HG03060 (cell line): ENCODE data around the gene HOATZ.

Experiments used
- ATAC-seq: cut with Tn5 transposase; IDR thresholded peaks from one replicate; pipeline ENCODE4 v1.9.1; 2021; ENCODE audit warnings: low read depth, moderate number of reproducible peaks; ENCODE audit not compliant: unreplicated experiment

The HOATZ gene

DNA sequence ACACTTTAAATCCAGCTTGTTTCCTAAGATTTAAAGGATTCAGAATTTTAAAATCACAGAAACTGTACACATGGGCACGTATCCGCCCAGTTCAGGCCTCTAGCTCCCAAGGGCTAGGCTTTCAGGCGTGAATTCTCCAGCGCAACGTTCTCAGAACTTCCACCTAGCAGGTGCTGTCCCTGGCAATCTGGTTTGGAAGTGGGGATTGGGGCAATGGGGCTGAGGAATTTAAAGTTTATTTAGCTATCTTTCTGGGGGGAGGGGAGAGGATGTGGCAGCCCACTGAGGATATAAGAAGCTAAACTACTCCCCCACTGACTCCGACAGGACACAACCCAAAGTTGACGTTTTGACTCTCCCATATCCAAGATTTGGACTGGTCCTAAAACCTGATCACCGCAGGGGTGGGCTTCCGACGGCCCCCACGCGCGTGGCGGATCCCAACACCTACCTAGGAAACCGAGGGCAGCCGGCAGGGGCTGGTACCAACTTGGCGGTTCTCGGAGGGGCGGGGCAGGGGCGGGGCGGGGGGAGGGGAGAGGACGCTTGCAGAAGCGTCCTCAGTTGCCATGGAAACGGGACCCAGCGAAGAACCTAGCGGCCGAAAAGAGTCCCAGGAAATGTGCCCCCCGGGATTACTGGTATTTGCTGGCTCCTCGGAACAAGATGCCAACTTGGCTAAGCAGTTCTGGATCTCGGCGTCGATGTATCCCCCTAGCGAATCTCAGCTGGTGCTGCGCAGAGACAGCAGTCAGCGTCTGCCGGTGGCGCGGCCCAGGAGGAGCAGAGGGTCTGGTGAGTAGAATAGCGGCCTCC, at the start of gene HOATZ:
HOATZ (plus strand) TSS at position 563 of the 816 bp plus-strand sequence; CDS start at position 570, 7 bp downstream.
- no peak for ATAC-seq

DNA sequence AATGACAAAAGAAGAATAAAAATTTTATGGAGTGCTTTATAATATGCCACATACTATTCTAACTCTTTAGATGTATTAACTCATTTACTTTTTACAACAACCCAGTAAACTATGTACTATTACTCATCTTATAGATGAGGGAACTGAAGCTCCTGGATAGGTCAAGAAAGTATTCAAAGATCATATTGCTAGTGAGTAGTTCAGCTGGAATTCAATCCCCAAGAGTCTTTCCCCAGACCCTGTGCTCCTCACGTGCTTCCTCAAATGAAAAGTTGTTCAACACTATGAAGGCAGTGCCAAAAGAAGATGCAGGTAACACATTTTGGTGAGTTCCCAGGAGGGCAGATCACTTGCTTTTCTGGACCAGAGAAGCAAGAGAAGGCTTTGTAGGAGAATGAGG, 49.2 kb upstream of the HOATZ start:
- ATAC-seq, result no peak

DNA sequence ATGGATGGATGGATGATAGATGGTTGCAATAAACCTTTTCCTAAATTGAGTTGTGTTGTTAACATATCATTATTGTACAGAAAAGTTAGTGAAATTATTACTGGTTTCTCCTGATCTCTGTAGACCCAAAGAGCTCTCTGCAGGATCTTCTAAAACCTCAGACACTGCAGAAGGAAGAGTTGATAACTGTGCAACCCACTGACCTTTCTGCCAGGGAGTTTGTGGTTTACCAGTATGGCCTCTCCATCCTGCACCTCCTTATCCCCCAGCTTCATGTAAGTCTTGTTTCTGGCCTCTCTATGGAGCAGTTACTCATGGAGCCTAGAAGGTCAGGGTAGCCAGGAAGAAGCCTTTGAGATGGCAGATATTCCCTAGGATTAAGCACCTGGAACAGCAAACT, 48.0 kb upstream of the HOATZ start:
- no peak for ATAC-seq

DNA sequence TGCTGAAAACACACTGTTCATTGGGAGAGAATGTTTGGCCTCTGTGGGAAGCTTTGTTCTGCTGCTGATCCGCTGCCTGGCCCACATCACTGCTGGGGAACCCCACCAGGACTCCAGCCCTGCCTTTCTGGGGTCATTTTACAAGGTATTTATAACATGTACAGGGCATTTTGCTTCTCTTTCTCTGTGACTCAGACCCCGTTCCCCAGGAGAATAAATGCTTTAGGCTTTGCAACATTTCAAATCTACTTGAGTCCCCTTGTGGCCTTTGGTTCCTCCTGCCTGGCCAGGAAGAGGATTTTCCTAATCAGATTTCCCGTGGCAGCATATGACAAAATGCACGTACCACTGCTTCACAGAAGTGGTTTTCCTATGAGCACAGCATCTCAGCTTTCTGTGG, 45.4 kb upstream of the HOATZ start:
- no peak for ATAC-seq

DNA sequence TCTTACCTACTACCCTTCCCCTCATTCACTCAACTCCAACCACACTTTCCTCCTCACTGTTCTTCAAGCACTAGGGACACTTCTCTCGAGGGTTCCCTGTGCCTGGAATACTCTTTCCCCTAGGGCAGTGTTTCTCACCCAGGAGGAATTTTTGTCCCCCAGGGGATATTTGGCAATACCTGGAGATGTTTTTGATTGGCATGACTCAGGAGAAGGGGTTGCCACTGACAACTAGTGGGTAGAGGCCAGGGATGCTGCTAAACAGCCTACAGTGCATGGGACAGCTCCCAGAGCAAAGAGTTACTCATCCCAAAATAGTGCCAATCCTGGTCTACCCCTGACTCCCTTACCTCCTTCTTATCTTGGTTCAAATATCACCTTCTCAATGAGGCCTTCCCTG, 42.4 kb upstream of the HOATZ start:
- no peak for ATAC-seq

DNA sequence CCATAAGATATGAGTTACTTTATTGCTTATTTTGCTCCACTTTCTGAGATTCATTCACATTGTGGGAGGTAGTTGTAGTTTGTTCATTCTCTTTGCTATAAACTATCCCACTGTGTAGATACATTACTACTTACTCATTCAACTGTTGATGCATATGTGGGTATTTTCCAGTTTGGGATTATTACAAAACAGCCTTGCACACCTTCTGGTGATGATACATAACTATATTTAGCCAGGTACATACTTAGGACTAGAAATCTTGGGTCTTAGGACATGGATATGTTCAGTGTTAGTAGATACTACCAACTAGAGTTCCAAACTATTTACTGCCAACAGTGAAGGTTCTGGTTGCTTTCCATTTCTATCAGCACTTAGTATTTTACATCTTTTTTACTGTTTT, 40.1 kb upstream of the HOATZ start:
- no peak for ATAC-seq

DNA sequence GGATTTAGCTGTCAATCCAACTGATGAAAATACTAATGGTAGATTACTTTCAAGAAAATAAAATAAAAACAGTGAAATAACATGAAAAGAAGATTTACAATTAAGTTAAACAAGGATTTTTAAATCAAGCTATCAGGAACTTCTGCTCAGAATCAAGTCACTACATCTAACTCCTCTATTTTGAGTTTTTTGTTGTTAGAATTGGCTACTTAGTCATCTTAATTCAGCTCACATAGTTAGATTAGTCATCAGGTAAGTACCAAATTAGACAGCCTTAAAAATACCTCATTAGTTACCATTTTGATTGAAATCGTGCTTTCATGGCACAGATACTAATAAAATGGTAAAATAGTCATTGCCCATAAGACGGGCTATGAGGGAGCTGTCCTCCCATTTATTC, 38.2 kb upstream of the HOATZ start:
- no peak for ATAC-seq

DNA sequence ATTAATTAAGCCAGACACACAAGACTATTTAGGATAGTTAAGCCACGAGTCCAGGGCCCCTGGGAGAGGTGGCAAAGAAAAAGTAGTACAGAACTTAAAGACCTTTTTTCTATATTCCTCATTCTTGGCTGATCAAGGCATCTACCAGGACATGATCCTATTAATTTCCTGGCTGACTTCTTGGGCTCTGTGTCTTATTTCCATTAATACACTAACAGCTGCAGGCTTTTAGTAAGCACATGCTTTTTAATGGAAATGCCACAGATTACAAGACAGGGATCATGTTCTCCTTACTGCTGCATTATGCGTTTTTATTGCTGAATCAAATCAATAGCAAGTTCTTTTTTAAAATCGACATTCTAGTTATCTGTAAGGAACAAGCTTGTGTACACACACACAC, 37.6 kb upstream of the HOATZ start:
- no peak for ATAC-seq

DNA sequence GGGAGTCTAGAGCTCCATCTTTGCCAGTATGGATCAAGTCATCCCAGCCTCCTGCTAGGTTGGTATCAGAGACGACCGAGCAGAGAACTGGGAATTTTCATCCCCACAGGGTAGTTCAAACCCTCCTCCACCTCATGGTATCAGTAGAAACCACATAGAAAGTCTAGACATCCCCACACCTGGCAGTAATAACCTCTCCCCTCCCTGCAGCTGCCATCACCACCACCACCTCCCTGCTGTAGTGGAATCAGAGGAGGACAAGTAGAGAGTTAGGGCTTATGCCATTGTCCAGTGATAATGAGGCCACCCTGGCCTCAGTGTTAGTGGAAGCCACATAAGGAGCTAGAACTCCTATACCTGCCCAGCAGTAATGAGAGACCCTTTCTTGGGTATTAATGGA, 36.7 kb upstream of the HOATZ start:
- no peak for ATAC-seq

DNA sequence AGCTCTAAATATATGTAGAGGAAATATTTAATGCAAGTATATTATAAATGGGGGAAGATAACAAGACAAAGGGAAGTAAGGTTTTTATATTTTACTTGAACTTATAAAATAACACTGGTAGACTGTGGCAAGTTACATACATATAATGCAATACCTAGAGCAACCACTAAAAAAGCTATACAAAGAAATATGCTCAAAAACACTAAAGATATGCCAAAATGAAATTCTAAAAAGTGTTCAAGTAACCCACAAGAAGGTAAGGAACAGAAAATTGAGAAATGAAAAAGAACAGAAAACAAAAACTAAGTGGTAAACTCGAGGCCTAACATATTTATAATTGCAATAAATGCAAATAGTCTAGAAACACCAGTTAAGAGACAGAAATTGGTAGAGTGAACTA, 34.9 kb upstream of the HOATZ start:
- no peak for ATAC-seq

DNA sequence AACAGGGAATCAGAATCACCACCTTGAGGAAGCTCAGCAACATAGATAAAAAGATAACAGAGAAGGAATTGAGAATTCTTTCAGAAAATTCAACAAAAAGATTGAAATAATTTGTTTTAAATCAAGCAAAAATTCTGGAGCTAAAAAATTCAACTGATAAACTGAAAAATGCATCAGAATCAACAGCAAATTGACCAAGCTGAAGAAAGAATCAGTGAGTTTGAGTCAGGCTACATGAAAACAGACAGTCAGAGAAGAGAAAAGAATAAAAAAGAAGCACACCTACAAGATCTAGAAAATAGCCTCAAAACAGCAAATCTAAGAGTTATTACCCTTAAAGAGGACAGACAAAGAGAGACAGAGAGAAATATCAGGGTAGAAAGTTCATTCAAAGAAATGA, 31.1 kb upstream of the HOATZ start:
- ATAC-seq, result no peak

DNA sequence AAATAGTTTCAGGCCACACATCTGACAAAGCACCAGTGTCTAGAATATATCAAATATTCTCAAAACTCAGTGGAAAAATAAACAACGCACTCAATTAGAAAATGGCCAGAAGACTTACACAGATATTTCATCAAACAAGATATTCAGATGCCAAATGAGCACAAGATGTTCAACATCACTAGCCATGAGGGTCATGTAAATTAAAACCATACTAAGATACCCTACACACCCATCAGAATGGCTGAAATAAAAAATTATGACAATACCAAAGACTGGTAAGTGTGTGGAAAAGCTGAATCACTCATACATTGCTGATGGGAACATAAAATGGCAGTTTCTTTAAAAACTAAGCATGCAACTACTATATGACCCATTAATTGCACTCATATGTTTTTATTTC, 24.1 kb upstream of the HOATZ start:
- no peak for ATAC-seq

DNA sequence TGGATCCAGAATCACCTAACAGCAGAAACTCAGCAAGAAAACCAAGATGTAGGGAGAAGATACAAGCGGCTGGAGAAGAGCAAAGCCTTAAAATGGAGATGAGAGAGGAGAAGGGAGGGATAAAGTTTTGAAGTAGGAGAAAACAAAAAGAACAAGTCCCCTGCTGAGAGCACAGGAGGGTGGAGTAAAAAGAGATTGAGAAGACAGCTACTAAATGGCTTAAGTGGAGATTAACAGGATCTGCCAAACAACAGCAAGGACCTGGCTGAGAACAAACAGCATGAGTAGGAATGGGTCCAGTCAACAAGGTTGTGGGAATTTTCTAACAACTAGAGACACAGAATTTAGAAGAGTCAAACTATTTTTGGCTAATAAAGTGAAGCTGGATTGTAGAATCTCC, 20.5 kb upstream of the HOATZ start:
- ATAC-seq, result no peak

DNA sequence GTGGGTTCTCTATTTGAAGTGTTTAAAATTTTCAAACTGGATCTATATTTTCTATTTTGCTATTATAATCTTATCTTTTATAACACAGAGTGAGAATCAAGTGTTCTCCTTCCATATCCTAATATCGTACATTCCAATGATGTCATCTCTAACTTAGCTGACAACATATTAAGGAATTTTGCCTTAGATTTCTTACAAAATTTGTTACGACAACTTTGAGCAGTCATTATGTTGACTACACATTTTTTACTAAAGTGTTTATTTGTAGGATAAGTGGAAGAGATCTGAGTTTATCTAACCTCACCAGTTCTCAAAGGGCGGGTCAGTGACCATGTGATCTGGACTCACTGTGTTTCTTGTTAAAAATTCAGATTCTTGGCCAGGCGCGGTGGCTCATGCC, 15.1 kb upstream of the HOATZ start:
- no peak for ATAC-seq

DNA sequence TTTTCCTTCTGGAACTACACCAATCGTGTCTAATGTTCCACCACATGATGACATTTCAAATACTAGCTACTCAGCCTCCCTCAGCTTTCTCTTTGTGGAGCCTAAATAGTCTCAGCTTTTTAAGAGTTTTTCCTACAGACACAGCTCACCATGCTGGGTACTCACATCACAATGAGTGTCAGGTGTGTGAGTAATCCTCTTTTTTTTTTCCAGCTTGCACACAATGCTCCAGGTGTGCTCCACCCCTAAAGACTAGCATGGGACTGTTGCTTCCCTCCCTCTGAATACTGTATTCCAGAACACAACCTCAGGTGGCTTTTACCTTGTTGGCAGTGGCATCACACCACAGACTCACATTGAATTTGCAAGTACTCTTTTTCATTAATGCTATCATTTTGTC, 14.1 kb upstream of the HOATZ start:
- ATAC-seq, result no peak

DNA sequence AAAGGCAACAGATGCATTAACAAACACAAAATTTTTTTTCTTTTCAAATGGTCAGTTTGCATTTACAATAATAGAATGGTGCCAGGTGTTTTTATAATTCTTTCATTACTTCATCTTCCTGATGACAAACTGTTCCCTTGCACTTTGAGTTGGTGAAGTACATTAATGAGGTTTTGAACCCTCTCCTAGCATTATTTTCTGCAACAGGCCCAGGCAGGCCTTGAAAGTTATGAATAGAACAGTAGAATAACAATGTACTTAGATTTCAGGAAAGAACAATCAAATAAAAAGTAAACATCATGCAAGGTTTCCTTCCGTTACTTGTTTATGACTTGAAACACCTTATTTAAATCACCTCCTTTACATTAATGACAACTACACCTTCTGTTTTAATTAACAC, 12.0 kb upstream of the HOATZ start:
- ATAC-seq, result no peak

DNA sequence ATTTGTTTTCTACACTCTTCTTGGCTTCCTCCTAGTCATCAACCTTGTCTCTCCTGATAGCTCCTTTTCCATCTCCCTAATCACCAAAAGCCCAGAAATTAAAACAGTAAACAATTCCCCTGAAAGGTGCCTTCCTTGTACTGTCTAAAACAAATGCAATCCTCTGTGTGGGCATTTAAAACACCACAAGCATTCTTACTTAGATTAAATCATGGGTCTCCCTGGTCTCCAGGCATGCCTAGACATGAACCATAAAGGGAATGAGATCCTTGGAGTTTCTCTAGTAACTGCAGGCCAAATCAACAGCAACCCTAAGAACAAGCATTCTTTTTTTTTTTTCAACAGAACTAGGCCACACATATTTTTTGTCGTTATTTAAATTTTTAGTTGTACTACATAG, 4.3 kb upstream of the HOATZ start:
- no peak for ATAC-seq

DNA sequence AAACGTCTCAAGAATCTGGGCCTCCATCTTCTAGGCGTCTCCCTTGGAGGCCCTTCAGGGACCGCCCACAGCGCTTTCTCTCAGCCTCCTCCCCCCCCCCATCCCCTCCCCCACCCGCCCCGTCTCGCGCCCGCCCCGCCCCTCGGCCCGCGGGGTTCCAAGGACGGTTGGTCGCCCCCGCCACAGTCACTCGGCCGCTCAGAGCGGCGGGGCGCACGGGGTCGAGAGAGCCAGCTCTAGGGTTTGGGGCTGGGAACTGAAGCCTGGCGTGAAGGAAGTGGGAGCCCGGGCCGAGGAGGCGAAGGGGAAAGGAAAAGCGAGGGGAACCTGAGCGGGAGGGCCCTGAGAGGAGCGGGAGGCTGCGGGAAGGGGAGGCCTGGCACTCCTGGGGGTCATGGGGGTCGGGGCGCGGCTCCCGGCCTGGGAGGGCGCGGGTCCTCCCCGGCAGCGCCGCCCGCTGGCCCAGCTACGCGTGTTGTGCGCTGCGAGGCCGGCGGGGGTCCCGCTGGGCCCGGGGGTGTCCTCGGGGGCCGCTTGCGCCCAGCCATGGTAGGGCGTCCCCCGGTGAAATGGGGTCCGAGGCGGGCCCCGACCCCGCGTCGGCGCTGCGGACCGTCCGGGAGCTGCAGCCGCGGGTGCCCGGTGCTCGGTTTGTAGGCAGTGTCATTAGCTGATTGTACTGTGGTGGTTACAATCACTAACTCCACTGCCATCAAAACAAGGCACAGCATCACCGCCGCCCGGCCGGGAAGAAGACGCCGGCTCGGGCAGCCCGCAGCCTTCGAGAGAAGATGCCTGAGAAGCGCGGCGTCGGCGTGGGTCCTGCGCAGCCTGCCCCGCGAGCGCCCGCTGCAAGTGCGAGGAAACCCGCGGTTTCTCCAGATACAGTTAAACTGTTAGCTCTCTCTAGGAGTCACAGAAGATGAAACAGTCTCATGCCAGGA, 2.0 kb upstream of the HOATZ start, which contains the start of gene BTG4:
BTG4 (minus strand) TSS at position 91 of the 944 bp plus-strand sequence. CDS start 13,610 bp downstream, outside the sequence.
- no peak for ATAC-seq

DNA sequence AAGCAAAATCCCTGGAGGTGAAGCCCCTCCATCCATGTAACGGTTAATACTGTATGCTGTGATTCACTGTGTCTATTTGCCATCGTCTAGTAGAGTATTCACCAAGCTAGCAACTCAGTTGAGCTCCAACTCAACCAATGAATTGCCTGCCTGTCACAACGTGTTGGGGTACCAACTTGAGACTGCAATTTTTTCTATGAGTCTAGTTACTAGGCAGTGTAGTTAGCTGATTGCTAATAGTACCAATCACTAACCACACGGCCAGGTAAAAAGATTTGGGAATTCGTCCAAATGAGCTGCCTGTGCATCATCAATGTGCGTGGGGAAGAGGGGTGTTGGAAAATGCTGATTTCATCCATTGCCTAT, 1.4 kb upstream of the HOATZ start:
- no peak for ATAC-seq

DNA sequence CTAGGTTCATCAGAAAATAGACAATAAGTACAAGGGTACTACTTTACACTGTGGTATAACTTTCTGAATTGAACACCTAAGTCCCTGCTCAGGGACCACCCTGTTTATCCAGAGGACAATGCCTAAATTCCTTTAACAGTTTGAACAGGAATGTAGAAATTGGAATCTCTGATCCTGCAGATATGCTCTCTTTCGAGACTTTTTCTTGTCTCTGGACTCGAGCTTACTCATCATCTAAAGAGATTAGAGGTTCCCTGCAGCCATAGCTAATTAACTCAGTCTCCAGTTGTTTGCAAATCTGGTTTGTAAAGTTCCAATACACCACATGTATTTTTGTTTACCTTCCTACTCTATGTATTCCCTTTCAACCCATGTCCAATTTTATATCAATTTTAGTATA, 1.0 kb downstream of the HOATZ start:
- no peak for ATAC-seq

DNA sequence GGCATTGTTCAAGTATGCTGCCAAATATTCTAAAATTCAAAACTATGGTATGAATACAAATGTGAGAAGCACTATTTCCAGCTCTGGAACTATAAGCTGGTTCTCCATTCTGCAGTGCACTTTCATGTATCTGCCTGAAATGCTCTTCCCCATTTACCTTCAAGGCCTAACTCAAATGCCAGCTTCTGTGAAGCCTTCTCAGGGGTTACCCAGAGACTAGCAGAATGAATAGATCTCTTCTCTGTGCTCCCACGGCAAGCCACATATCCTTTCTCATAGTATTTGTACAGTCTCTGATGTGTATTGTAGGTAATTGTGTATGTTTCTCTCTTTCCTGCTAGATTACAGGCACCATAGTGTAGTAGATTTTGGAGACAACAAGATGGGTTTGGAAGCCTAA, 4.1 kb downstream of the HOATZ start:
- ATAC-seq, result no peak

DNA sequence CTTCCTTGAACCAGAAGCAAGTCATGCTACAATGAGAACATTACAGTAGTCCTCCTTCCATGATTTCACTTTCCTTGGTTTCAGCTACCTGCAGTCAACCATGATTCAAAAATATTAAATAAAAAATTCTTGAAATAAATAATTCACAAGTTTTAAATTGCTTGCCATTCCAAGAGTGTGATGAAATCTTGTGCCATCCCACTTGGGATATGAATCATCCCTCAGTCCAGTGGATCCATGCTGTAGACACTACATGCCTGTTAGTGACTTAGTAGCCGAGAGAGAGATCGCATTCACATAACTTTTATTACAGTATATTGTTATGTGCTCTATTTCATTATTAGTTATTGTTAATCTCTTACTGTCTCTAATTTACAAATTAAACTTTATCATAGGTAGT, 6.0 kb downstream of the HOATZ start:
- no peak for ATAC-seq
